ENCODE measurements around the gene MLKL.

GRCh38 chr16:74633686-74634085, 67.0 kb downstream of the MLKL start:
- no peak for TF ChIP-seq POLR2A (IDR thresholded peaks at IDR 0.05; ENCODE audit: low read length)
- TF ChIP-seq GATA1 (IDR thresholded peaks at IDR 0.05; ENCODE audit: low read depth, low read length), result no peak

All from erythroblast (primary cell).